GM19193 (cell line): ENCODE measurements around the gene ZNF829.

Experiments used
- POLR2A ChIP-seq: IDR thresholded peaks from 4 replicates; pipeline ENCODE4 v1.6.1; 2011; ENCODE audit not compliant: insufficient read depth, insufficient read length; ENCODE audit errors: extremely low read depth

The ZNF829 gene

GRCh38 chr19:36915992-36916830, at the start of gene ZNF829, which contains the start of gene ZNF568:
ZNF829 (minus strand) TSS chr19:36916291; CDS start chr19:36915167, 1,124 bp downstream.
ZNF568 (plus strand) TSS chr19:36916332; CDS start chr19:36922771, 6,439 bp downstream.
- peak; percentile 68 for TF ChIP-seq POLR2A

- no peak for TF ChIP-seq POLR2A
Observed at GRCh38 chr19:36963280-36963679, 47.2 kb upstream of the ZNF829 start.

DNA sequence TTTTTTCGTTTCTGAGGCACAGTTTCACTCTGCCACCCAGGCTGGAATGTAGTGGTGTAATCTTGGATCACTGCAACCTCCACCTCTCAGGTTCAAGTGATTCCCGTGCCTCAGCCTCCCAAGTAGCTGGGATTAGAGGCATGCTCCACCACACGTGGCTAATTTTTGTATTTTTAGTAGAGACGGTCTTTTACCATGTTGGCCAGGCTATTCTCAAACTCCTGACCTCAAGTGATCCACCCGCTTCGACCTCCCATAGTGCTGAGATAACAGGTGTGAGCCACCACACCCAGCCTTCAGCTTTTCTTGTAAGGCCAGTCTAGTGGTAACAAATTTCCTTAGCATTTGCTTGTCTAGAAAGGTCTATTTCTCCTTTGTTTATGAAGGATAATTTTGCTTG, 46.3 kb upstream of the ZNF829 start:
- no peak for TF ChIP-seq POLR2A

DNA sequence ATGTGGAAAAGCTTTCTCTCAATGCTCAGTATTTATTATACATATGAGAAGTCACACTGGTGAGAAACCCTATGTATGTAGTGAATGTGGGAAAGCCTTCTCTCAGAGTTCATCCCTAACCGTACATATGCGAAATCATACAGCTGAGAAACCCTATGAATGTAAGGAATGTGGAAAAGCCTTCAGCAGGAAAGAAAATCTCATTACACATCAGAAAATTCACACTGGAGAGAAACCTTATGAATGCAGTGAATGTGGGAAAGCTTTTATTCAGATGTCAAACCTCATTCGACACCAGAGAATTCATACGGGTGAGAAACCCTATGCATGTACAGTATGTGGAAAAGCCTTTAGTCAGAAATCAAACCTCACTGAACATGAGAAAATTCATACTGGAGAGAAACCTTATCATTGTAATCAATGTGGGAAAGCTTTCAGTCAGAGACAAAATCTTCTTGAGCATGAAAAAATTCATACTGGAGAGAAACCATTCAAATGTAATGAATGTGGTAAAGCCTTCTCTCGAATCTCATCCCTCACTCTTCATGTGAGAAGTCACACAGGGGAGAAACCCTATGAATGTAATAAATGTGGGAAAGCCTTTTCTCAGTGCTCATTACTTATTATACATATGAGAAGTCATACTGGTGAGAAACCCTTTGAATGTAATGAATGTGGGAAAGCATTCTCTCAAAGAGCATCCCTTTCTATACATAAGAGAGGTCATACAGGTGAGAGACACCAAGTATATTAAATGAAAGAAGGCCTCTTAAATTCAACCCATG, 34.4 kb upstream of the ZNF829 start:
- no peak for TF ChIP-seq POLR2A

GRCh38 chr19:36939153-36939552, 23.1 kb upstream of the ZNF829 start:
- TF ChIP-seq POLR2A = no peak

DNA sequence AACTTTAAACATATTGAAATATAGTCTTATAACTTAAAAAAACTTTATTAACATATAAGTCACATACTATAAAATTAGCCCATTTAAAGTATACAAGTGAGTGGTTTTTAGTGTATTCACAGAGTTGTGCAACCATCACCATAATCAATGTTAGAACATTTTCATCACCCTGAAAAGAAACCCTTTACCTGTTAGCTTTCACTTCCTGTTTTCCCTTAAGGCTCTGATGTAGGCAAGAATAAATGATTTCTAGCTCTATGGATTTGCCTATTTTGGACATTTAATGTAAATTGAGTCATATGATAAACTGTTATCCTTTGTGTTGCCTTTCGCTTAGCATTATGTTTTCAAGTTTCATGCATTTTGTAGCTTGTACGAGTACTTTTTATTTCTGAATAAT, 15.6 kb upstream of the ZNF829 start:
- TF ChIP-seq POLR2A = no peak

GRCh38 chr19:36918090-36918489, 2.0 kb upstream of the ZNF829 start:
- no peak for TF ChIP-seq POLR2A

- no peak for TF ChIP-seq POLR2A
Observed at GRCh38 chr19:36916991-36917390, 900 bp upstream of the ZNF829 start.

- TF ChIP-seq POLR2A = no peak
Observed at GRCh38 chr19:36898422-36898821, 17.7 kb downstream of the ZNF829 start.

DNA sequence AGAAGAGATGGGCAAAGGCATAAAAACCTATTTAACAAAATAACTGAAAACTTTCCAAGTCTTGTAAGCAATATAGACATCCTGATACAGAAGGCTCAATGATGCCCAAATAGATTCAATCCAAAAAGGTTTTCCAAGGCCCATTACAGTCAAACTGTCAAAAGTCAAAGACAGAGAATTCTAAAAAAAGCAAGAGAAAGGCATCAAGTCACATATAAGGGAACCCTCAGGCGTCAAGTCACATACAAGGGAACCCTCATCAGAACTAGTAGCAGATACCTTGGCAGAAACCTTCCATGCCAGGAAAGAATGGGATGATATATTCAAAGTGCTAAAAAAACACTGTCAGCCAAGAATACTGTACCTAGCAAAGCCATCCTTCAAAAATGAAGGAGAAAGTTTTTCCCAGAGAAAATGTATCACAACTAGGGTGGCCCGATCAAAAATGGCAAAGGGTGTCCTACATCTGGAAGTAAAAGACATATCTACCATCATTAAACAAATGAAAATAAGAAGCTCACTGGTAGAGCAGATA, 21.2 kb downstream of the ZNF829 start:
- TF ChIP-seq POLR2A = no peak

DNA sequence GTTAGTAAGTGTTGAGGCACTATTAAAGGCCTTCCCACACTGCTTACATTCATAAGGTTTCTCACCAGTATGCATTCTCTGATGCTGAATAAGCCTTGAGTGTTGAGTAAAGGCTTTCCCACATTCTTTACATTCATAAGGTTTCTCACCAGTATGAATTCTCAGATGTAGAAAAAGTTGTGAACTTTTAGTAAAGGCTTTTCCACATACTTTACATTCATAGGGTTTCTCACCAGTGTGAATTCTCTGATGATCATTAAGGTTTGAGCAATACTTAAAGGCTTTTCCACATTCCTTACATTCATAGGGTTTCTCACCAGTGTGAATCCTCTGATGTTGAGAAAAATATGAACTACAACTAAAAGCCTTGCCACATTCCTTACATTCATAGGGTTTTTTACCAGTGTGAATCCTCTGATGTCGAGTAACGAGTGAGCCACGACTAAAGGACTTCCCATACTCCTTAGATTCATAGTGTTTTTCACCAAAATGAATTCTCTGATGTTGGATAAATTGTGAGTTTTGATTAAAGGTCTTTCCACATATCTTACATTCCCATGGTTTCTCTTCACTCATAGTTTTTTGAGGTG, 24.2 kb downstream of the ZNF829 start:
- no peak for TF ChIP-seq POLR2A

DNA sequence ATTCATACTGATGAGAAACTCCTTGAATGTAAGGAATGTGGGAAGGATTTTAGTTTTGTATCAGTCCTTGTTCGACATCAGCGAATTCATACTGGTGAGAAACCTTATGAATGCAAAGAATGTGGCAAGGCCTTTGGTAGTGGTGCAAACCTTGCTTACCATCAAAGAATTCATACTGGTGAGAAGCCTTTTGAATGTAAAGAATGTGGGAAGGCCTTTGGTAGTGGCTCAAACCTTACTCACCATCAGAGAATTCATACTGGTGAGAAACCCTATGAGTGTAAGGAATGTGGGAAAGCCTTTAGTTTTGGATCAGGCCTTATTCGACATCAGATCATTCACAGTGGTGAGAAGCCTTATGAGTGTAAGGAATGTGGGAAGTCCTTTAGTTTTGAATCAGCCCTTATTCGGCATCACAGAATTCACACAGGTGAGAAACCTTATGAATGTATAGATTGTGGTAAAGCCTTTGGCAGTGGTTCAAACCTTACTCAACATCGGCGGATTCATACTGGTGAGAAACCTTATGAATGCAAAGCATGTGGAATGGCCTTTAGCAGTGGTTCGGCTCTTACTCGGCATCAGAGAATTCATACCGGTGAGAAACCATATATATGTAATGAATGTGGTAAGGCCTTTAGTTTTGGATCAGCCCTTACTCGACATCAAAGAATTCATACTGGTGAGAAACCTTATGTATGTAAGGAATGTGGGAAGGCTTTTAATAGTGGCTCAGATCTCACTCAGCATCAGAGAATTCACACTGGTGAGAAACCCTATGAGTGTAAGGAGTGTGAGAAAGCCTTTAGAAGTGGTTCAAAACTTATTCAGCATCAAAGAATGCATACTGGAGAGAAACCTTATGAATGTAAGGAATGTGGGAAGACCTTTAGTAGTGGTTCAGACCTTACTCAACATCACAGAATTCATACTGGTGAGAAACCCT, 38.8 kb downstream of the ZNF829 start:
- TF ChIP-seq POLR2A = no peak

GRCh38 chr19:36851898-36852297, 64.2 kb downstream of the ZNF829 start:
- no peak for TF ChIP-seq POLR2A
